H9 (cell line): ENCODE data around the gene EIF3K. TPM values are rescaled to one million over a fixed set of nuclear protein-coding genes. Genes with fewer than 3 reads are reported as not detected.

Source experiments
- DNase-seq: peaks from one replicate; pipeline ENCODE4 v3.0.0-alpha.2; 2017
- H2AFZ ChIP-seq: one replicate; pipeline ENCODE4 v1.6.1; 2013; ENCODE audit warnings: mild to moderate bottlenecking, low read length, control low read depth, moderate library complexity
- H2AK5ac ChIP-seq: 2 replicates; pipeline ENCODE4 v1.6.1; 2013; ENCODE audit warnings: low read length, control low read depth, mixed read lengths; ENCODE audit not compliant: insufficient read length
- H2BK120ac ChIP-seq: one replicate; pipeline ENCODE4 v1.6.1; 2013; ENCODE audit warnings: low read depth, mild to moderate bottlenecking, low read length, control low read depth, inconsistent platforms; ENCODE audit not compliant: poor library complexity, severe bottlenecking
- H2BK12ac ChIP-seq: 2 replicates; pipeline ENCODE4 v1.6.1; 2013; ENCODE audit warnings: low read length, control low read depth, mixed read lengths, low read depth; ENCODE audit not compliant: insufficient read length
- H2BK15ac ChIP-seq: 2 replicates; pipeline ENCODE4 v1.6.1; 2013; ENCODE audit warnings: low read depth, low read length, control low read depth
- H2BK20ac ChIP-seq: one replicate; pipeline ENCODE4 v1.6.1; 2013; ENCODE audit warnings: low read depth, mild to moderate bottlenecking, low read length, control low read depth, inconsistent platforms; ENCODE audit not compliant: poor library complexity, severe bottlenecking
- H2BK5ac ChIP-seq: 2 replicates; pipeline ENCODE4 v1.6.1; 2013; ENCODE audit warnings: low read length, control low read depth, mixed read lengths; ENCODE audit not compliant: insufficient read length
- H3K14ac ChIP-seq: 2 replicates; pipeline ENCODE4 v1.6.1; 2013; ENCODE audit warnings: low read length, control low read depth; ENCODE audit not compliant: insufficient read depth
- H3K18ac ChIP-seq: 2 replicates; pipeline ENCODE4 v1.6.1; 2013; ENCODE audit warnings: low read depth, mild to moderate bottlenecking, mixed read lengths, low read length, control low read depth; ENCODE audit not compliant: insufficient read length
- H3K23ac ChIP-seq: 2 replicates; pipeline ENCODE4 v1.6.1; 2013; ENCODE audit warnings: low read length, control low read depth, mixed read lengths, low read depth; ENCODE audit not compliant: insufficient read length
- H3K23me2 ChIP-seq: 2 replicates; pipeline ENCODE4 v1.6.1; 2013; ENCODE audit warnings: low read depth, mild to moderate bottlenecking, mixed read lengths, low read length, control low read depth; ENCODE audit not compliant: insufficient read length, poor library complexity, severe bottlenecking
- H3K27ac ChIP-seq: 2 replicates; pipeline ENCODE4 v1.5.1; 2013; ENCODE audit warnings: low read length, control low read depth, mixed read lengths, low read depth; ENCODE audit not compliant: insufficient read length
- H3K27me3 ChIP-seq: 2 replicates; pipeline ENCODE4 v1.6.1; 2013; ENCODE audit warnings: low read length, control low read depth, inconsistent platforms; ENCODE audit not compliant: insufficient read depth
- H3K4ac ChIP-seq: 2 replicates; pipeline ENCODE4 v1.6.1; 2013; ENCODE audit warnings: low read depth, mild to moderate bottlenecking, control low read depth, inconsistent platforms, low read length, moderate library complexity
- H3K4me1 ChIP-seq: 2 replicates; pipeline ENCODE4 v1.6.1; 2013; ENCODE audit warnings: low read length, control low read depth, inconsistent platforms; ENCODE audit not compliant: insufficient read depth
- H3K4me2 ChIP-seq: 2 replicates; pipeline ENCODE4 v1.6.1; 2013; ENCODE audit warnings: low read length, control low read depth, mixed read lengths; ENCODE audit not compliant: insufficient read length, insufficient read depth
- H3K56ac ChIP-seq: 2 replicates; pipeline ENCODE4 v1.6.1; 2013; ENCODE audit warnings: low read depth, mild to moderate bottlenecking, mixed read lengths, low read length, control low read depth; ENCODE audit not compliant: insufficient read length
- H3K79me1 ChIP-seq: 2 replicates; pipeline ENCODE4 v1.6.1; 2013; ENCODE audit warnings: low read depth, mild to moderate bottlenecking, moderate library complexity, low read length, control low read depth, inconsistent platforms; ENCODE audit not compliant: insufficient read depth, poor library complexity, severe bottlenecking
- H3K79me2 ChIP-seq: 2 replicates; pipeline ENCODE4 v1.6.1; 2013; ENCODE audit warnings: low read length, control low read depth, inconsistent platforms; ENCODE audit not compliant: insufficient read depth
- H3K9ac ChIP-seq: 2 replicates; pipeline ENCODE4 v1.6.1; 2013; ENCODE audit warnings: low read length, control low read depth, mixed read lengths; ENCODE audit not compliant: insufficient read length; ENCODE audit errors: extremely low read depth
- H3K9me3 ChIP-seq: one replicate; pipeline ENCODE4 v1.6.1; 2013; ENCODE audit warnings: low read depth, low read length, inconsistent platforms; ENCODE audit not compliant: control insufficient read depth
- H3T11ph ChIP-seq: one replicate; pipeline ENCODE4 v1.6.1; 2013; ENCODE audit warnings: mild to moderate bottlenecking, low read length, control low read depth, inconsistent platforms
- H4K20me1 ChIP-seq: one replicate; pipeline ENCODE4 v1.6.1; 2013; ENCODE audit not compliant: control insufficient read depth, insufficient read length, insufficient read depth
- H4K5ac ChIP-seq: 2 replicates; pipeline ENCODE4 v1.6.1; 2013; ENCODE audit warnings: low read depth, mild to moderate bottlenecking, mixed read lengths, low read length, control low read depth; ENCODE audit not compliant: insufficient read length
- H4K8ac ChIP-seq: replicated peaks from 2 replicates; pipeline ENCODE4 v1.6.1; 2013; ENCODE audit warnings: low read length, control low read depth, mixed read lengths, low read depth; ENCODE audit not compliant: insufficient read length
- H4K91ac ChIP-seq: 2 replicates; pipeline ENCODE4 v1.6.1; 2013; ENCODE audit warnings: low read depth, mild to moderate bottlenecking, moderate library complexity, mixed read lengths, low read length, control low read depth; ENCODE audit not compliant: insufficient read length
- H3K27ac Mint-ChIP-seq, 3 experiments: 2 replicates in 2 of 3; 3 replicates in 1 of 3; pipeline ENCODE4 v1.8.0; 2020 to 2021; ENCODE audit warnings: mixed read lengths in 3 of 3, mild to moderate bottlenecking in 1 of 3, moderate library complexity in 1 of 3
- H3K27me3 Mint-ChIP-seq: 2 replicates; pipeline ENCODE4 v1.8.0; 2021; ENCODE audit warnings: low read depth, mild to moderate bottlenecking, moderate library complexity, mixed read lengths
- H3K36me3 Mint-ChIP-seq, 3 experiments: 2 replicates in 2 of 3; 3 replicates in 1 of 3; pipeline ENCODE4 v1.8.0; 2020 to 2021; ENCODE audit warnings: low read depth in 3 of 3, mixed read lengths in 3 of 3; ENCODE audit not compliant: insufficient read depth in 1 of 3
- H3K4me1 Mint-ChIP-seq, 2 experiments: 2 replicates each; pipeline ENCODE4 v1.8.0; 2020; ENCODE audit warnings: mixed read lengths in 2 of 2
- H3K4me3 Mint-ChIP-seq, 2 experiments: 2 replicates in 1 of 2; 3 replicates in 1 of 2; pipeline ENCODE4 v1.8.0; 2020 to 2021; ENCODE audit warnings: mild to moderate bottlenecking in 2 of 2, mixed read lengths in 2 of 2, moderate library complexity in 1 of 2
- H3K9me3 Mint-ChIP-seq, 2 experiments: 2 replicates in 1 of 2; 3 replicates in 1 of 2; pipeline ENCODE4 v1.8.0; 2020; ENCODE audit warnings: mild to moderate bottlenecking in 2 of 2, mixed read lengths in 2 of 2, moderate library complexity in 1 of 2
- CTCF ChIP-seq: fragments of 200-600 bp; sonication (generic); conservative IDR thresholded peaks from 3 replicates; pipeline ENCODE4 v1.8.0; 2021; ENCODE audit warnings: antibody characterized with exemption, mild to moderate bottlenecking
- WGBS: extraction: QIAGEN DNeasy Blood & Tissue Kit; methylation state at CpG from one replicate; pipeline ENCODE4 v1.1.7; 2013; ENCODE audit warnings: missing lambda C conversion rate, low lambda C conversion rate, mixed read lengths; ENCODE audit not compliant: insufficient read length; ENCODE audit errors: extremely low coverage; 5-methylcytosine and 5-hydroxymethylcytosine counted together
- total RNA-seq: library from RNA; stranded (reverse); gene quantifications from 2 replicates; pipeline ENCODE4 v1.2.1, GENCODE V29; 2021

EIF3K gene
- total RNA-seq, 1 experiment from 2014 or later: 345 TPM

- no peaks in the 10 kb centered on the region for H3K23me2 ChIP-seq
- TF ChIP-seq CTCF: no peak
- no peak overlapping the region for H4K91ac ChIP-seq
- H3K9me3 ChIP-seq: no peaks in the 10 kb centered on the region
- H3K27me3 Mint-ChIP-seq: no peaks in the 10 kb centered on the region
- no peak overlapping the region for H2AFZ ChIP-seq
- H2AK5ac ChIP-seq: no peak overlapping the region
- no peak overlapping the region for H2BK120ac ChIP-seq
- no peak overlapping the region for H3K4me3 Mint-ChIP-seq
- no peak overlapping the region for H3K14ac ChIP-seq
- no peak overlapping the region for H2BK5ac ChIP-seq
- peaks cover 38% of the 10 kb centered on the region for H3K4me1 ChIP-seq
- no peak overlapping the region for H3K4ac ChIP-seq
- no peak for DNase-seq
- peaks cover 0 to 2% of the 10 kb centered on the region in 2 experiments; a peak in 1 of 5 replicates for H3K9me3 Mint-ChIP-seq
- peak overlapping the region in 2 of 3 experiments; percentile 45 to 78; a peak in 4 of 7 replicates for H3K27ac Mint-ChIP-seq
- no peak overlapping the region for H4K8ac ChIP-seq
- H4K20me1 ChIP-seq: no peaks in the 10 kb centered on the region
- H2BK15ac ChIP-seq: no peak overlapping the region
- peak overlapping the region; percentile 21 for H3K9ac ChIP-seq
- WGBS: no CpG with 5 or more reads among the region's 9 CpGs
- H4K5ac ChIP-seq: no peak overlapping the region
- no peaks in the 10 kb centered on the region for H3K27me3 ChIP-seq
- peaks cover 16 to 23% (median 19%) of the 10 kb centered on the region in 3 experiments; a peak in 6 of 7 replicates for H3K36me3 Mint-ChIP-seq
- no peak overlapping the region for H3K4me2 ChIP-seq
- no peak overlapping the region for H2BK12ac ChIP-seq
- no peak overlapping the region for H2BK20ac ChIP-seq
- no peak overlapping the region for H3K18ac ChIP-seq
- no peak overlapping the region for H3K23ac ChIP-seq
- H3K27ac ChIP-seq: no peak overlapping the region
- peaks cover 4% of the 10 kb centered on the region for H3K79me1 ChIP-seq
- no peak overlapping the region for H3K56ac ChIP-seq
- peaks cover 75 to 80% of the 10 kb centered on the region in 2 experiments for H3K4me1 Mint-ChIP-seq
- peaks cover 56% of the 10 kb centered on the region for H3K79me2 ChIP-seq
- H3T11ph ChIP-seq: no peak overlapping the region
These were observed 41.7 kb downstream of the EIF3K start for GRCh38 chr19:38660724-38661123.
